ENCODE data around the gene FEZ2.

DNA sequence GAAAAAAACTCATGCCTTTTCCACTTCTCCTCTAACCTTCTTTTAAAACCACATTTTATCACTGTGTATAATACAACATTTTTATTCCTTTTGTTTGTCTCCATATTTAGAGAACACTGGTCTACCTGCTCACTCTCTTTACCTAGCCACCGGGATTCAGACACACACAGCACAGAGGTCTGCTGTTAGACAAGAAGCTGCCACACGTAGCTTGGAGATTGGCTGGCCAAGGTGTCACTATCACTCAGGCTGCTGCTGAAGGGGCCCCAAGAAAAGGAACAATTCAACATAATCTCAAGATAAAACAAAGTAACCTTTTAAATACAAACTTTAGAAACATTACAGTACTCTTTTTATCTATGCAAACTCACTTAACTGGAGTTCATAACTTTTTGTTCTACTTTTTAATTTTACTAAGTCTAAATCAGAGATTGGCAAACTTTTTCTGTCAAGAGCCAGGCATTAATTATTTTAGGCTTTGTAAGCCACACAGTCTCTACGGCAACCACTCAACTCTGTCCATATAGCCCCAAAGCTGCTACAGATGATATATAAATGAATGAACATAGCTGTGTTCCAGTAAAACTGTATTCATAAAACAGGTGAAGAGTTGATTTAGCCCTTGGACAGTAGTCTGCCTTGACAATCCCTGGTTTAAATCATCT is 25.8 kb downstream of the FEZ2 start:
- TF ChIP-seq OSR1 (CRISPR knock-in tag; IDR thresholded peaks at IDR 0.05) (no peak), ISL1 (CRISPR knock-in tag; IDR thresholded peaks at IDR 0.05) (no peak), CSDC2 (CRISPR knock-in tag; IDR thresholded peaks at IDR 0.05) (no peak), ARNTL (CRISPR knock-in tag; IDR thresholded peaks at IDR 0.05; ENCODE audit: borderline replicate concordance, low read depth) (no peak), RARB (CRISPR knock-in tag; IDR thresholded peaks at IDR 0.05) (no peak), TOX (CRISPR knock-in tag; IDR thresholded peaks at IDR 0.05; ENCODE audit: borderline replicate concordance) (no peak), BACH2 (CRISPR knock-in tag; IDR thresholded peaks at IDR 0.05; ENCODE audit: borderline replicate concordance) (no peak), ZFP30 (CRISPR knock-in tag; IDR thresholded peaks at IDR 0.05) (no peak), PPARA (CRISPR knock-in tag; IDR thresholded peaks at IDR 0.05; ENCODE audit: borderline replicate concordance) (no peak), ZC3H10 (CRISPR knock-in tag; IDR thresholded peaks at IDR 0.05) (no peak)
- TF ChIP-seq, protein P1, sequence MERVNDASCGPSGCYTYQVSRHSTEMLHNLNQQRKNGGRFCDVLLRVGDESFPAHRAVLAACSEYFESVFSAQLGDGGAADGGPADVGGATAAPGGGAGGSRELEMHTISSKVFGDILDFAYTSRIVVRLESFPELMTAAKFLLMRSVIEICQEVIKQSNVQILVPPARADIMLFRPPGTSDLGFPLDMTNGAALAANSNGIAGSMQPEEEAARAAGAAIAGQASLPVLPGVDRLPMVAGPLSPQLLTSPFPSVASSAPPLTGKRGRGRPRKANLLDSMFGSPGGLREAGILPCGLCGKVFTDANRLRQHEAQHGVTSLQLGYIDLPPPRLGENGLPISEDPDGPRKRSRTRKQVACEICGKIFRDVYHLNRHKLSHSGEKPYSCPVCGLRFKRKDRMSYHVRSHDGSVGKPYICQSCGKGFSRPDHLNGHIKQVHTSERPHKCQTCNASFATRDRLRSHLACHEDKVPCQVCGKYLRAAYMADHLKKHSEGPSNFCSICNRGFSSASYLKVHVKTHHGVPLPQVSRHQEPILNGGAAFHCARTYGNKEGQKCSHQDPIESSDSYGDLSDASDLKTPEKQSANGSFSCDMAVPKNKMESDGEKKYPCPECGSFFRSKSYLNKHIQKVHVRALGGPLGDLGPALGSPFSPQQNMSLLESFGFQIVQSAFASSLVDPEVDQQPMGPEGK (CRISPR knock-in tag; IDR thresholded peaks at IDR 0.05; ENCODE audit: borderline replicate concordance), result no peak
- TF ChIP-seq, protein P2, sequence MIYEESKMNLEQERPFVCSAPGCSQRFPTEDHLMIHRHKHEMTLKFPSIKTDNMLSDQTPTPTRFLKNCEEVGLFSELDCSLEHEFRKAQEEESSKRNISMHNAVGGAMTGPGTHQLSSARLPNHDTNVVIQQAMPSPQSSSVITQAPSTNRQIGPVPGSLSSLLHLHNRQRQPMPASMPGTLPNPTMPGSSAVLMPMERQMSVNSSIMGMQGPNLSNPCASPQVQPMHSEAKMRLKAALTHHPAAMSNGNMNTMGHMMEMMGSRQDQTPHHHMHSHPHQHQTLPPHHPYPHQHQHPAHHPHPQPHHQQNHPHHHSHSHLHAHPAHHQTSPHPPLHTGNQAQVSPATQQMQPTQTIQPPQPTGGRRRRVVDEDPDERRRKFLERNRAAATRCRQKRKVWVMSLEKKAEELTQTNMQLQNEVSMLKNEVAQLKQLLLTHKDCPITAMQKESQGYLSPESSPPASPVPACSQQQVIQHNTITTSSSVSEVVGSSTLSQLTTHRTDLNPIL (CRISPR knock-in tag; IDR thresholded peaks at IDR 0.05; ENCODE audit: low read depth), result no peak
- TF ChIP-seq, protein P3, sequence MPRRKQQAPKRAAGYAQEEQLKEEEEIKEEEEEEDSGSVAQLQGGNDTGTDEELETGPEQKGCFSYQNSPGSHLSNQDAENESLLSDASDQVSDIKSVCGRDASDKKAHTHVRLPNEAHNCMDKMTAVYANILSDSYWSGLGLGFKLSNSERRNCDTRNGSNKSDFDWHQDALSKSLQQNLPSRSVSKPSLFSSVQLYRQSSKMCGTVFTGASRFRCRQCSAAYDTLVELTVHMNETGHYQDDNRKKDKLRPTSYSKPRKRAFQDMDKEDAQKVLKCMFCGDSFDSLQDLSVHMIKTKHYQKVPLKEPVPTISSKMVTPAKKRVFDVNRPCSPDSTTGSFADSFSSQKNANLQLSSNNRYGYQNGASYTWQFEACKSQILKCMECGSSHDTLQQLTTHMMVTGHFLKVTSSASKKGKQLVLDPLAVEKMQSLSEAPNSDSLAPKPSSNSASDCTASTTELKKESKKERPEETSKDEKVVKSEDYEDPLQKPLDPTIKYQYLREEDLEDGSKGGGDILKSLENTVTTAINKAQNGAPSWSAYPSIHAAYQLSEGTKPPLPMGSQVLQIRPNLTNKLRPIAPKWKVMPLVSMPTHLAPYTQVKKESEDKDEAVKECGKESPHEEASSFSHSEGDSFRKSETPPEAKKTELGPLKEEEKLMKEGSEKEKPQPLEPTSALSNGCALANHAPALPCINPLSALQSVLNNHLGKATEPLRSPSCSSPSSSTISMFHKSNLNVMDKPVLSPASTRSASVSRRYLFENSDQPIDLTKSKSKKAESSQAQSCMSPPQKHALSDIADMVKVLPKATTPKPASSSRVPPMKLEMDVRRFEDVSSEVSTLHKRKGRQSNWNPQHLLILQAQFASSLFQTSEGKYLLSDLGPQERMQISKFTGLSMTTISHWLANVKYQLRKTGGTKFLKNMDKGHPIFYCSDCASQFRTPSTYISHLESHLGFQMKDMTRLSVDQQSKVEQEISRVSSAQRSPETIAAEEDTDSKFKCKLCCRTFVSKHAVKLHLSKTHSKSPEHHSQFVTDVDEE (CRISPR knock-in tag; IDR thresholded peaks at IDR 0.05), result no peak
- TF ChIP-seq, protein P4, sequence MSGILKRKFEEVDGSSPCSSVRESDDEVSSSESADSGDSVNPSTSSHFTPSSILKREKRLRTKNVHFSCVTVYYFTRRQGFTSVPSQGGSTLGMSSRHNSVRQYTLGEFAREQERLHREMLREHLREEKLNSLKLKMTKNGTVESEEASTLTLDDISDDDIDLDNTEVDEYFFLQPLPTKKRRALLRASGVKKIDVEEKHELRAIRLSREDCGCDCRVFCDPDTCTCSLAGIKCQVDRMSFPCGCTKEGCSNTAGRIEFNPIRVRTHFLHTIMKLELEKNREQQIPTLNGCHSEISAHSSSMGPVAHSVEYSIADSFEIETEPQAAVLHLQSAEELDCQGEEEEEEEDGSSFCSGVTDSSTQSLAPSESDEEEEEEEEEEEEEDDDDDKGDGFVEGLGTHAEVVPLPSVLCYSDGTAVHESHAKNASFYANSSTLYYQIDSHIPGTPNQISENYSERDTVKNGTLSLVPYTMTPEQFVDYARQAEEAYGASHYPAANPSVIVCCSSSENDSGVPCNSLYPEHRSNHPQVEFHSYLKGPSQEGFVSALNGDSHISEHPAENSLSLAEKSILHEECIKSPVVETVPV (CRISPR knock-in tag; IDR thresholded peaks at IDR 0.05), result no peak
